ENCODE data around the gene CAPS2. TPM values are rescaled to one million over a fixed set of nuclear protein-coding genes. Genes with fewer than 3 reads are reported as not detected.

Gene CAPS2
- total RNA-seq, 1 experiment from 2014 or later, result 18.3 TPM

DNA sequence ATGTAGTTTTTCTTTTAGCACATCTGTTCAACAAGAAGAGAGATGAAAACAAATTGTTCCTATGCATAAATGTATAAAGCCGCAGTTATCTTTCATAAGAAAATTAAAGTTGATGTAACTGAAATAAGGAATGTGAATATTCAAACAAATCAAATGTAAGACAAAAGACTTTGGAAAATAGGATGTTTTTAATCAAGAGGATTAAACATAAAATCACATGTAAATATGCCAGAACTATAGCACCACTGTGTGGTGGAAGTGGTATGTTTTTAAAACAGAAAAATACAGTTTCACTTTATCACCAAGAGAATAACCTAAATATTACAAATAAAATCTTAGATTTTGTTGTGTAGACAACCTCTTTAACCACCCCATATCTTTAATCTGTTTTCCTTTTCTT, 40.4 kb downstream of the CAPS2 start:
- H3K4me3 ChIP-seq (replicated peaks in 1 of 2; ENCODE audit: low read depth in 1 of 2, low read length in 2 of 2), result no peak overlapping the region
- H3K27ac ChIP-seq (ENCODE audit: low read depth, low read length), result no peak overlapping the region
- H3K79me2 ChIP-seq (ENCODE audit: insufficient read depth, low read length), result no peaks in the 10 kb centered on the region
- no peaks in the 10 kb centered on the region for H3K36me3 ChIP-seq (ENCODE audit: control insufficient read depth in 1 of 2, insufficient read depth in 2 of 2, low read length in 2 of 2)
- no peak overlapping the region for H3K9ac ChIP-seq (ENCODE audit: low read length)
- no peaks in the 10 kb centered on the region for H3K9me3 ChIP-seq (ENCODE audit: control insufficient read depth in 1 of 2, insufficient read depth in 1 of 2, low read depth in 1 of 2, low read length in 2 of 2)
- intact Hi-C loops (cut with micrococcal nuclease), result loop anchor here (5.0 kb wide), 1 partner anchor 597 kb away; no protein-coding TSS in a partner anchor
- BruUV-seq (replicated peaks), result no TSS peak
- ChIA-PET CTCF (interaction anchor here (1.3 kb wide), 1 partner anchor 599 kb away, joined by 3 read pairs; no protein-coding TSS in a partner anchor), POLR2A (no interaction called here), RAD21 (ENCODE audit: low non-redundant PET in 1 of 2, low total read pairs in 2 of 2, uncharacterized antibody in 2 of 2, unreplicated experiment in 2 of 2) (no interaction called here)
- DNase-seq (ENCODE audit: low read depth, low spot score), result peak; percentile 3
- no peaks in the 10 kb centered on the region for H3K4me1 ChIP-seq (ENCODE audit: control insufficient read depth in 1 of 2, insufficient read depth in 2 of 2, low read length in 2 of 2)
- no peaks in the 10 kb centered on the region for H3K9me2 ChIP-seq (ENCODE audit: insufficient read depth)
- no peak for ATAC-seq
- no peaks in the 10 kb centered on the region for H3K27me3 ChIP-seq (ENCODE audit: insufficient read depth, low read length)
- peak; percentile 69 for TF ChIP-seq RAD21 (IDR thresholded peaks at IDR 0.05; ENCODE audit: low read depth)
- TF ChIP-seq, protein P1, sequence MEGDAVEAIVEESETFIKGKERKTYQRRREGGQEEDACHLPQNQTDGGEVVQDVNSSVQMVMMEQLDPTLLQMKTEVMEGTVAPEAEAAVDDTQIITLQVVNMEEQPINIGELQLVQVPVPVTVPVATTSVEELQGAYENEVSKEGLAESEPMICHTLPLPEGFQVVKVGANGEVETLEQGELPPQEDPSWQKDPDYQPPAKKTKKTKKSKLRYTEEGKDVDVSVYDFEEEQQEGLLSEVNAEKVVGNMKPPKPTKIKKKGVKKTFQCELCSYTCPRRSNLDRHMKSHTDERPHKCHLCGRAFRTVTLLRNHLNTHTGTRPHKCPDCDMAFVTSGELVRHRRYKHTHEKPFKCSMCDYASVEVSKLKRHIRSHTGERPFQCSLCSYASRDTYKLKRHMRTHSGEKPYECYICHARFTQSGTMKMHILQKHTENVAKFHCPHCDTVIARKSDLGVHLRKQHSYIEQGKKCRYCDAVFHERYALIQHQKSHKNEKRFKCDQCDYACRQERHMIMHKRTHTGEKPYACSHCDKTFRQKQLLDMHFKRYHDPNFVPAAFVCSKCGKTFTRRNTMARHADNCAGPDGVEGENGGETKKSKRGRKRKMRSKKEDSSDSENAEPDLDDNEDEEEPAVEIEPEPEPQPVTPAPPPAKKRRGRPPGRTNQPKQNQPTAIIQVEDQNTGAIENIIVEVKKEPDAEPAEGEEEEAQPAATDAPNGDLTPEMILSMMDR (IDR thresholded peaks at IDR 0.05 in 2 of 3, conservative IDR thresholded peaks at IDR 0.05 in 1 of 3; ENCODE audit: borderline replicate concordance in 1 of 3, insufficient read depth in 1 of 3, low read depth in 2 of 3, low read length in 2 of 3), result peak; percentile 16 to 52 (median 37); a peak in 4 of 6 replicates
- TF ChIP-seq, protein P2, sequence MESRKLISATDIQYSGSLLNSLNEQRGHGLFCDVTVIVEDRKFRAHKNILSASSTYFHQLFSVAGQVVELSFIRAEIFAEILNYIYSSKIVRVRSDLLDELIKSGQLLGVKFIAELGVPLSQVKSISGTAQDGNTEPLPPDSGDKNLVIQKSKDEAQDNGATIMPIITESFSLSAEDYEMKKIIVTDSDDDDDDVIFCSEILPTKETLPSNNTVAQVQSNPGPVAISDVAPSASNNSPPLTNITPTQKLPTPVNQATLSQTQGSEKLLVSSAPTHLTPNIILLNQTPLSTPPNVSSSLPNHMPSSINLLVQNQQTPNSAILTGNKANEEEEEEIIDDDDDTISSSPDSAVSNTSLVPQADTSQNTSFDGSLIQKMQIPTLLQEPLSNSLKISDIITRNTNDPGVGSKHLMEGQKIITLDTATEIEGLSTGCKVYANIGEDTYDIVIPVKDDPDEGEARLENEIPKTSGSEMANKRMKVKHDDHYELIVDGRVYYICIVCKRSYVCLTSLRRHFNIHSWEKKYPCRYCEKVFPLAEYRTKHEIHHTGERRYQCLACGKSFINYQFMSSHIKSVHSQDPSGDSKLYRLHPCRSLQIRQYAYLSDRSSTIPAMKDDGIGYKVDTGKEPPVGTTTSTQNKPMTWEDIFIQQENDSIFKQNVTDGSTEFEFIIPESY (IDR thresholded peaks at IDR 0.05; ENCODE audit: extremely low read depth, insufficient replicate concordance, low read length), result no peak
- no peak overlapping the region for H3K4me2 ChIP-seq (ENCODE audit: low read length)
- H4K20me1 ChIP-seq (ENCODE audit: insufficient read depth), result no peaks in the 10 kb centered on the region
- H2AFZ ChIP-seq (ENCODE audit: low read depth, low read length, poor library complexity, severe bottlenecking), result no peak overlapping the region

DNA sequence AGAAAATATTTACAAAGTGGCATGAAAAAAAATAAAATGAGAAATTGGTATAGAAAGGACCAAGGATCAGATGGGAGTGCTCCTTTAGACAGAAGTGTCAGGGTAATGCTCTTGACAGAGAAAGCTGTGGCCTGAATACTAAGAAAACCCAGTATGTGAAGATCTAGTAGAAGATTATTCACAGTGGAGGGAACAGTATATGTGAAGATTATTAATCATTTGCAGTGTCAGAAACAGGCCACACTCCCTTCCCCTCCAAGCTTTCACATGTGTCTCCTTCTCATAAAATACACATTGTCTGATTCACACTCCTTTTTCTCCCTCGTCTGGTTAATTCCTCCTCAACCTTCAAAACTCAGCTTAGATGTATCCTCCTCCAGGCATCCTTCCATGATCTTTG, 41.3 kb downstream of the CAPS2 start:
- no peak overlapping the region for H2AFZ ChIP-seq (ENCODE audit: low read depth, low read length, poor library complexity, severe bottlenecking)
- H3K27ac ChIP-seq (ENCODE audit: low read depth, low read length), result no peak overlapping the region
- intact Hi-C loops (cut with micrococcal nuclease), result loop anchor here (5.0 kb wide), 1 partner anchor 597 kb away; no protein-coding TSS in a partner anchor
- TF ChIP-seq POLR2AphosphoS5 (IDR thresholded peaks at IDR 0.05; ENCODE audit: low read depth, low read length) (no peak), CBX3 (IDR thresholded peaks at IDR 0.05; ENCODE audit: low read depth) (no peak), SRF (IDR thresholded peaks at IDR 0.05; ENCODE audit: low read depth) (no peak), ZFX (IDR thresholded peaks at IDR 0.05) (no peak), YY1 (IDR thresholded peaks at IDR 0.05; ENCODE audit: extremely low read depth, insufficient replicate concordance, low read depth, low read length) (no peak), ZNF274 (IDR thresholded peaks at IDR 0.05; ENCODE audit: low read depth, low read length) (no peak), EZH2phosphoT487 (IDR thresholded peaks at IDR 0.05; ENCODE audit: borderline replicate concordance) (no peak), SIN3A (IDR thresholded peaks at IDR 0.05; ENCODE audit: low read depth) (no peak), RAD21 (IDR thresholded peaks at IDR 0.05; ENCODE audit: low read depth) (no peak), TCF7L2 (IDR thresholded peaks at IDR 0.05; ENCODE audit: borderline replicate concordance, extremely low read depth, insufficient read depth, insufficient read length) (no peak), SP1 (IDR thresholded peaks at IDR 0.05; ENCODE audit: low read depth) (no peak), ELF1 (IDR thresholded peaks at IDR 0.05; ENCODE audit: borderline replicate concordance, low read depth) (no peak), EZH2 (IDR thresholded peaks at IDR 0.05) (no peak), CEBPB (IDR thresholded peaks at IDR 0.05; ENCODE audit: low read depth) (no peak)
- TF ChIP-seq, protein P3, sequence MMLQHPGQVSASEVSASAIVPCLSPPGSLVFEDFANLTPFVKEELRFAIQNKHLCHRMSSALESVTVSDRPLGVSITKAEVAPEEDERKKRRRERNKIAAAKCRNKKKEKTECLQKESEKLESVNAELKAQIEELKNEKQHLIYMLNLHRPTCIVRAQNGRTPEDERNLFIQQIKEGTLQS (IDR thresholded peaks at IDR 0.05), result no peak

More for the DNA sequence above, 41.3 kb downstream of the CAPS2 start:
- no TSS peak for BruUV-seq (replicated peaks)
- Histone ChIP-seq H3K4me2 (ENCODE audit: low read length) (no peak overlapping the region), H3K27me3 (ENCODE audit: insufficient read depth, low read length) (no peaks in the 10 kb centered on the region), H3K9ac (ENCODE audit: low read length) (no peak overlapping the region), H3K79me2 (ENCODE audit: insufficient read depth, low read length) (no peaks in the 10 kb centered on the region), H4K20me1 (ENCODE audit: insufficient read depth) (no peaks in the 10 kb centered on the region), H3K9me2 (ENCODE audit: insufficient read depth) (no peaks in the 10 kb centered on the region), H3K4me1 (ENCODE audit: control insufficient read depth in 1 of 2, insufficient read depth in 2 of 2, low read length in 2 of 2) (no peaks in the 10 kb centered on the region), H3K9me3 (ENCODE audit: control insufficient read depth in 1 of 2, insufficient read depth in 1 of 2, low read depth in 1 of 2, low read length in 2 of 2) (no peaks in the 10 kb centered on the region), H3K4me3 (replicated peaks in 1 of 2; ENCODE audit: low read depth in 1 of 2, low read length in 2 of 2) (no peak overlapping the region), H3K36me3 (ENCODE audit: control insufficient read depth in 1 of 2, insufficient read depth in 2 of 2, low read length in 2 of 2) (no peaks in the 10 kb centered on the region)
- ChIA-PET POLR2A (no interaction called here), RAD21 (ENCODE audit: low non-redundant PET in 1 of 2, low total read pairs in 2 of 2, uncharacterized antibody in 2 of 2, unreplicated experiment in 2 of 2) (no interaction called here), CTCF (interaction anchor here (1.3 kb wide), 1 partner anchor 598 kb away, joined by 3 read pairs; no protein-coding TSS in a partner anchor)
- no peak for DNase-seq (ENCODE audit: low read depth, low spot score)
- no peak for ATAC-seq
